Measurements from ENCODE around the gene CPT1B. TPM values are rescaled to one million over a fixed set of nuclear protein-coding genes. Genes with fewer than 3 reads are reported as not detected.
"Not testable (repeated sequence)": the region's sequence is repeated elsewhere in the genome, so short reads cannot be mapped to it uniquely, and the experiment has no call there.

CPT1B gene
- total RNA-seq, 1 experiment from 2014 or later: 5.4 TPM

DNA sequence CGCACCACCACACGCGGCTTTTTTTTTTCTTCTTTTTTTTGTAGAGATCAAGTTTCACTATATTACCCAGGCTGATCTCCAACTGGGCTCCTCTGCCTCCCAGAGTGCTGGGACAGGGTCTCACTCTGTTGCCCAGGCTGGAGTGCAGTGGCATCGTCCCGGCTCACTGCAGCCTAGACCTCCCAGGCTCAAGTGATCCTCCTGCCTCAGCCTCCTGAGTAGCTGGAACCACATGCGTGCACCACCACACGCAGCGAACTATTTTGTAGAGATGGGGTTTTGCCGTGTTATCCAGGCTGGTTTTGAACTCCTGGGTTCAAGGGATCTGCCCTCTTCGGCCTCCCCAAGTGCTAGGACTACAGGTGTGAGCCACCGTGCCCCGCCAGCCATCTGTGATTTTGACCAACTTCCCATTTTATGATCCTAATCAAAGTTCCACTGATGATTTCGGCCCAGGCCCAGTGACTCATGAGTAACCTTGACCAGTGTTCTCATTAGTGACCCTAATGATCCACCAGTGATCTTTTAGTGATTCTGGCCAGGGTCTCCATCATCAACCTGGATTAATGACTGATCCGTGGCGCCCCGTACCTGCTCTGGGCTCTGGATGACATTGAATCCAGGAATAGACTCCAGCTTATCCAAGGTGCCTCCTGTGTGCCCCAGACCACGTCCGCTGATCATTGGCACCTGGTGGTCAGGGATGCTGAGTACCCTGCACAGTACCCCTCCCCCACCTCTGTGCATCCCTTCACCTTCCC, 50.1 kb downstream of the CPT1B start:
- in situ Hi-C loops (cut with HindIII; ENCODE audit: low pct_unique_long_range_greater_than_20kb, low sequenced_read_pairs): no loop called here
- no peak for DNase-seq (ENCODE audit: low read depth, low spot score)

DNA sequence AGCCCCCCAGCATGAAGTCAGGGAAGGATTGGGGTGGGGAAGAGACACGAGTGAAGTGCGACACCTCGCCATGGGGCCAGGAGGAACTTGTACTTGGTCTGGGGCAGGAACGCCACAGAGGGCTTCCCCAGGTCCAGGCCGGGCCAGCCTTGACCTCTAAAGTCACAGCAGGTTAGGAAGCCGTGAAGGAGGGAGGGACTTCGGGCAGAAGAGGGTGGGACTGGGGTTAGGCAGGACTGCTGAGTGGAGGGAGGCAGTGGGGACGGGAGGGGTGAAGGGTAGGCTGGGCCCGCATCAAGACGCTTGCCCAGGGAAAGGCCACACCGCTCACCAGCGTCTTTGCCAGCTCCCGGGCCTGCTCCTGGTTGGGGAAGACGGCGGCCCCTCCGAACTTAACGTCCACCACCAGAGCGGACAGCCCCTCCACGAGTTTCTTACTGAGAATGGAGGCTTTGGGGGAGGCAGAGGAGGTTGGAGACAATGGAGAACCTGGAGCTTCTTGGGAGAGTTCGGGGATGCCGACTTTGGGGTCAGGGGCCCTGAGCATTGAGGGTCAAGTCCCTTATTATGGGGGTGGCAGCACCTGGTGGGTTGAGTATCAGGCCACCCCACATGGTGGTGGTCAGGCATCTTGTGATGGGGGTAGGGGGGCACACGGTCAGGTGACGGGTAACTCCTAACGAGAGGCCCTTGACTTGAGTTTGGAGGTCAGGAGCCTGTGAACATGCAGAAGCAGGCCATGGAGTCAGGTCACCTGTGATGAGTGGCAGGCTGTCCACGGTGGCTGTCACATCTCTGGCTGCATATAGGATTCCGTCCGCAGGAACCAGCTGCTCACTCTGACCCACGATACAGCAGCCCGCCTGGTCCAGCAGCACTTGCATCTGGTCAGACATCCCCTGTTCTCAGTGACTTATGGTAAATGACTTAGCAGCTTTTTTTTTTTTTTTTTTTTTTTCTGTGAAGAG, 51.1 kb downstream of the CPT1B start:
- in situ Hi-C loops (cut with HindIII; ENCODE audit: low pct_unique_long_range_greater_than_20kb, low sequenced_read_pairs): no loop called here
- peak; percentile 80 for DNase-seq (ENCODE audit: low read depth, low spot score)

DNA sequence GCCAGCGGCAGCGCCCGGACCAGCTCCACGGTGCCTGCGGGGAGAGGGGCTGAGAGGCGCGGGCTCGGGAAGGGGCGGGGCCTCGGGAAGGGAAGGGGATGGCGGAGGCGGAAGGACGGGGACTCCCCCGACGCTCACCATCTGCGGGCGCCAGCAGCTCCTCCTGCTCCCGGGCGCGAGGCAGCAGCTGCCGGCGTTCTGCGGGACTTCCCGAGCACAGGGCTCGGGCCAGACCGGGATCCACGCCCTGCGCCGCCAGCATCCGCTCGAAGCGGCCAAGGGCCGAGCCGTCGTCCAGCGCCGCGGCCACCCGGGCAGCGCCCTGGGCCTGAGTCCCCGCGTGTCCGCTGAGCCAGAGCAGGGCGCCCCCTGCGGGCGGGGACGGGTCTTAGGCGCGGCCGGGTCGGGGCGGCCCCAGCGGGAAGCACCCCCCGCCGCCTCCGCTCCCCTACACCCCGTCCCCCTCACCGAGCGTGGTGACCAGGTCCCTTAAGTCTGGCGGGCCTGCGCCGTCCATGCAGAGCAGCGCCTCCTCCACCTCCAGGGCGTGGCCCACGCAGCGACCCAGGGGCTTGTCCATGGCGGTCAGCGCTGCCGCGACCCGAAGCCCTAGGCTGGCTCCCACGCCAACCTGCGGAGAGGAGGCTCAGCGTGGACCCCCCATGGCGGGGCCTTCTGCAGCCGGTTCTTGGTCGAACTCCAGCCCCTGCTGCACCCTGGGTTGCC, 52.0 kb downstream of the CPT1B start:
- in situ Hi-C loops (cut with HindIII; ENCODE audit: low pct_unique_long_range_greater_than_20kb, low sequenced_read_pairs): no loop called here

DNA sequence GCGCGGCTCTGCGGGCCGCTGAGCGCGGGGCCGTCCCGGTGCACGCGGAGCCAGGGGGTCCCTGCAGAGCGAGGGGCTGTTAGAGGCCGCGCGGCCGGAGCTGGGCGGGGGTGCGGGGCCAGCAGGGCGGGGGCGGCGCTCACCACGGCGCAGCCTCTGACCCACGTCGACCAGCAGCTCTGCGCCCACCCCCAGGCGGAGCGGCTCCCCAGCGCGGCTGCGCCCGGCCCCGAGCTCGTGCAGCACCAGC, 52.4 kb downstream of the CPT1B start:
- DNase-seq (ENCODE audit: low read depth, low spot score): no peak
- in situ Hi-C loops (cut with HindIII; ENCODE audit: low pct_unique_long_range_greater_than_20kb, low sequenced_read_pairs): no loop called here

More for the DNA sequence above, 52.0 kb downstream of the CPT1B start:
- DNase-seq (ENCODE audit: low read depth, low spot score): peak; percentile 76

DNA sequence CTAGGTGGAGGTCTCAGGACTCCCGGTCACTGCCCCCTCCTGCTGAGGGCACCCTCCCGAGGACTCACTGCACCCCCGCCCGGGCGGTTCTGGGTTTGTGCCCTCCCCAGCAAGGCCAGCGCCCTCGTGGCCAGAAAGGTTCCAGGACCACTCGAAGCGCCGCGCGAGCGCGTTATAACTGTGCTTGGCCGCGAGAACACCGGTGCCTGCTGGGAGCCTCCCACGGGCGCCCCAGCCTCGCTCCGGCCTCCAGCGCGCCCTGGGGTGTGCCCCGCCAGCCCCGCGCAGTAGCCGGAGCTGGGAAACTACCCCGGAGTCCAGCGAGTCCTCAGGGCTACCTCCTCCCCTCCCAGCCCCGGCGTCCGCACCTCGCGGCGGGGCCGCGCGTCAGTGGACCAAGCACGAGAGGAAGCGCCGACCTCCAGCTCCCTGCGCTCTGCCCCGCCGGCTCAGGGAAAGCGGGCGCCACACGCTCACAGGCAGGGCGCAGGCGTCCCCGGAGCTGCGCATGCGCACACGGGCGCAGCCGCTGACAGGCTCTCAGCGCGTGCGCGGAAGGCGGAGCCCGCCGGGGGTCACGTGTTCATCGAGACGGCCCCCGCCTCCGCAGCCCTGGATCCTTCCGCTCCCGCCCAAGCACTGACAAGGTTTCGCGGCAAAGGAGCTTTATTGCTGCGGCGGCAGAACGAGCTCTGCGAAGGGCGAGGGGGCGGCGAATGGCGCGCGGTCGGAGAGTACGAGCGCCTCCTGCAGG, 52.9 kb downstream of the CPT1B start, which contains the start of gene SCO2:
TSS of gene SCO2 (minus strand) at position 495 of the 754 bp plus-strand sequence. CDS start 1,187 bp downstream, outside the sequence.
- in situ Hi-C loops (cut with HindIII; ENCODE audit: low pct_unique_long_range_greater_than_20kb, low sequenced_read_pairs): no loop called here
- peak; percentile 96 for DNase-seq (ENCODE audit: low read depth, low spot score)

DNA sequence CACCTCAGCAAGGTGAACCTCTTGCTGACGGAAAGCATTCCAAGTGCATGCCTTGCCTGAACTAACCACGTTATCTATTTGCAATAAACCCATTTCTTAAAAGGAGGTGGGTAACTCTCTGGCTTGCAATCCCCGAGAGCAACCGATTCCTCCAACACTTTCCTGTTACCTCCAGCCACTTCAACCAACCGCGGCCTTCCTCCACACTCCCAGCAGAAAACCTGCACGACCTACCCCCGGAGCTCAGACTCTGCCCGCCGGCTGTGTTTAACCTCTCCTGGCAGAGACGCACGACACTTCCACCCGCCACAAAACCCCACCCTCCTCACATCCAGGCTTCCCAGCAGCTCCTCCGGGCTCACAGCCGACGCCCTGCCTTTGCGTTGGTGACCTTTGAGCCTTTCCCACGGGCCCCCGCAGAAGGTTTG, 53.5 kb downstream of the CPT1B start:
- in situ Hi-C loops (cut with HindIII; ENCODE audit: low pct_unique_long_range_greater_than_20kb, low sequenced_read_pairs): no loop called here
- DNase-seq (ENCODE audit: low read depth, low spot score): no peak

DNA sequence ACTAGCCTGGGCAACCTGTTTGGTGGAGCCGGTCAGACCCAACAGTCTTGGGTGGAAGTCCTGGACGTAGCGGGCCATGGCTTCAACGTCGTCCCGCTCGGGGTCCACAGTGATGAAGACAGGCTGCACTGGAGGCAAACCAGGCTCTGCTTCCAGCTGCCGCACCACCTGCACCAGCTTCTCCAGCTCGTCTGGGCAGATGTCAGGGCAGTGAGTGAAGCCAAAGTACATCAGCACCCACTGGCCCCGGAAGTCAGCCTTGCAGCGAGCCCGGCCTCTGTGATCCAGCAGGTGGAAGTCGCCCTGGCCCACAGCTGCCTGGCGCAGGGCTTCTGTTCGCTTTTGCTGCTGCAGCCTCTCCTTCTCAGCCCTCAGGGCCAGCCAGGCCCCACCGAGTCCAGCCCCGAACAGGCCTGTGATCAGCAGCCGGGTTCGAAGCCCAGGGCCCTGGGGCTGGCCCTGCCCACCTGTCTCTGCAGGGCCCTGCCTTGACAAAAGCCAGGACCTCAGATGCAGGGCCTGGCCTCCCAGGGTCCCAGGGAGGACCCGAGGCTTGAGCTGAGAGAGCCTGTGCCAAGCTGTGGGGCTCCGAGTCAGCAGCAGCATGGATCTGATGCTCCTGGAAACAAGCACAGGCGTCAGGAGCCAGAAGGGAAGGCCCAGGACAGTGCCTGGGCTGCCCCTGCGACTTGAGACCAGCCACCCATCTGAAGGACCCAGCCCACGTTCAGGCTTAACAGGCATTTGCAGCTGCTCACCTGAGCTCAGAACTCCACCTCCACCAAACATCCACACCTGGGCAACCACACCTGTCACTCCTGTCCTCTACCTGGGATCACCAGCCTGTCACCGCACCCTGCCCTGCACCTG, 54.2 kb downstream of the CPT1B start:
- in situ Hi-C loops (cut with HindIII; ENCODE audit: low pct_unique_long_range_greater_than_20kb, low sequenced_read_pairs): no loop called here
- DNase-seq (ENCODE audit: low read depth, low spot score): no peak

DNA sequence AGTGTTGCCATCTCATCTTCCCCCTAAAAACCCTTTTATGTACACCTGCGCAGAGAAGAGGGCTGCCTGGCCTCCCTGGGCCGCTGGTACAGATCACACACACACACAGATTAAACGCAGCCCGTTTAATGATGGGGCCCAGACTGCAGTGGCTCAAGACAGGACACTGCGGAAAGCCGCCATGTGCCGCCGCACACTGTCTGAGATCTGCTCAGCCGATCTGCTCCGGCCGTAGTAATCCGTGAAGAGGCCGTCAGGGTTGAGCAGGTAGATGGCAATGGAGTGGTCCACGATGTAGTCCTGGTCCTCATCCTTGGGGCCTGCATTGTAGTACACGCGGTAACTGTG, 54.8 kb downstream of the CPT1B start:
- no peak for DNase-seq (ENCODE audit: low read depth, low spot score)
- in situ Hi-C loops (cut with HindIII; ENCODE audit: low pct_unique_long_range_greater_than_20kb, low sequenced_read_pairs): no loop called here

DNA sequence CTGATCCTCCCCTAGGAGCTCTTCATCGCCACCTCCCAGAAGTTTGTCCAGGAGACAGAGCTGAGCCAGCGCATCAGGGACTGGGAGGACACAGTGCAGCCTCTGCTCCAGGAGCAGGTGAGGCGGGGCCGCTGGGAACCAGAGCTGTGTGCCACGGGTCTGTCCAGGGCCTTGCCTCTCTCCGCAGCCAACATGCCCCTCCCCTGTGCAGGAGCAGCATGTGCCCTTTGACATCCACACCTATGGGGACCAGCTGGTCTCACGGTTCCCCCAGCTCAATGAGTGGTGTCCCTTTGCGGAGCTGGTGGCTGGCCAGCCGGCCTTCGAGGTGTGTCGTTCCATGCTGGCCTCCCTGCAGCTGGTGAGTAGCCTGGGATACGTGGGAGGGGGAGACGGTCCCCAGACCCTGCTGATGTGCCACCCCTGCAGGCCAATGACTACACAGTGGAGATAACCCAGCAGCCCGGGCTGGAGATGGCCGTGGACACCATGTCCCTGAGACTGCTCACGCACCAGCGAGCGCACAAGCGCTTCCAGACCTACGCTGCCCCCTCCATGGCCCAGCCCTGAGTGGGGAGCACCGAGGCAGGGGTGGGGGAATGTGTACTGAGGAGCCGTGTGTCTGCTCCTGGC, 55.3 kb downstream of the CPT1B start:
- in situ Hi-C loops (cut with HindIII; ENCODE audit: low pct_unique_long_range_greater_than_20kb, low sequenced_read_pairs): no loop called here
- DNase-seq (ENCODE audit: low read depth, low spot score): no peak

DNA sequence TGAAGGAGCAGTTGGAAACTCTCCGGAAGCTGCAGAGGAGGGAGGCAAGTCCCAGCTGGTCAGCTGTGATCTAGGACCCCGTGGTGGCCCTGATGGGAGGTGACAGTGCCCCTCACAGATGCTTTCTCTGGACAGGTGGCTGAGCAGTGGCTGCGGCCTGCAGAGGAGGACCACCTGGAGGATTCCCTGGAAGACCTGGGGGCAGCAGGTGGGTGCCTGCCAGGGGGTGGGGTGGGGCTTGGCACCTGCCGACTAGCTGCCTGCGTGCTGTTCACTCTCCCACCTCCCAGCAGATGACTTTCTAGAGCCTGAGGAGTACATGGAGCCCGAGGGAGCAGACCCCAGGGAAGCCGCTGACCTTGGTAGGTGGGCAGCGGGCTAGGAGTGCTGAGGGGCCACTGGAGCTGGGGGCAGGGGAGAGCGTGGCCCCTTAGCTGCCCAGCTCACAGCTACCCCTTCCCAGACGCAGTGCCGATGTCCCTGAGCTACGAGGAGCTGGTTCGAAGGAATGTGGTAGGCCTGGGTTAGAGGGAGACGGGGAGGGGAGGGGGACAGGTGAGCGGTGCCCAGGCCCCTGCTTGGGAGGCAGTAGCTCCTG, 55.9 kb downstream of the CPT1B start:
- in situ Hi-C loops (cut with HindIII; ENCODE audit: low pct_unique_long_range_greater_than_20kb, low sequenced_read_pairs): no loop called here
- DNase-seq (ENCODE audit: low read depth, low spot score): no peak

DNA sequence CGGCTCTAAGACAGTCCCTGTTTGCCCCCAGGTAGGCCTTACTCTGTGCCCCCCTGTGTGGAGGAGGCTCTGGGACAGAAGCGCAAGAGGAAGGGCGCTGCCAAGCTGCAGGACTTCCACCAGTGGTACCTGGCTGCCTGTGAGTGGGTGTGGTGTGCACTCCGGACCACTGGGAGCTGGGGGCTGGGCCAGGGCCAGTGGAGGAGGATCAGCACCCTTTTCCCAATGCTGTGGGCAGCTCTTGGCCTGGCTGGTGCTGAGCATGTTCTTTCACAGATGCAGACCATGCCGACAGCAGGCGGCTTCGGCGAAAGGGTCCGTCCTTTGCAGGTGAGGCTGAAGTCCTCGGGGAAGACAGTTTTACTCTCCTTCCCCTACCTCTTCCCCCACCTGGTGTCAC, 56.5 kb downstream of the CPT1B start:
- no peak for DNase-seq (ENCODE audit: low read depth, low spot score)
- in situ Hi-C loops (cut with HindIII; ENCODE audit: low pct_unique_long_range_greater_than_20kb, low sequenced_read_pairs): no loop called here

DNA sequence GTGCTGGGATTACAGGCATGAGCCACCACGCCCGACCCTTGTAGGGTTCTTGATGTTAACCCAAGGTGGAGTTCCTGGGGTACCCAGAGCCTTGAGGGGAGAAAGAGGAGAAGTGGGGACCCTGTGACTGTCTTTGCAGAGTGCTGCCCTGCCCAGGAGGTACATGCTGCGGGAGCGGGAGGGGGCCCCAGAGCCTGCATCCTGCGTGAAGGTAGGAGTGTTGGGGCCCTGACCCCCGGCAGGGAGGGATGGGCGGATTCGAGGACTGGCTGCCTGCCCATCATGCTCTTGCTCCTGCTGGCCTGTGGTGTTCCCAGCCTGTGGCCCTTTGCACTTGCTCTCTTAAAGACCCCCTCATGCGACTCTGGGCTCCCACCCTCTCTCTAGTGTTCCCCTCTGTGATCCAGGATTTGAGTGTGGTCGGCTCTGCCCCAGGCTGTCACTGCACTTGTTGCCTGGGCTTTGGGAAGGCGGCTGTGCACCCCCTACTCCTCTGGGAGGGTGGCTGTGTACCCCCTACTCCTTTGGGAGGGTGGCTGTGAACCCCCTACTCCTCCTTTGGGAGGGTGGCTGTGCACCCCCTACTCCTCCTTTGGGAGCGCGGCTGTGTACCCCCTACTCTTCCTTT, 57.3 kb downstream of the CPT1B start:
- DNase-seq (ENCODE audit: low read depth, low spot score): no peak
- in situ Hi-C loops (cut with HindIII; ENCODE audit: low pct_unique_long_range_greater_than_20kb, low sequenced_read_pairs): no loop called here

DNA sequence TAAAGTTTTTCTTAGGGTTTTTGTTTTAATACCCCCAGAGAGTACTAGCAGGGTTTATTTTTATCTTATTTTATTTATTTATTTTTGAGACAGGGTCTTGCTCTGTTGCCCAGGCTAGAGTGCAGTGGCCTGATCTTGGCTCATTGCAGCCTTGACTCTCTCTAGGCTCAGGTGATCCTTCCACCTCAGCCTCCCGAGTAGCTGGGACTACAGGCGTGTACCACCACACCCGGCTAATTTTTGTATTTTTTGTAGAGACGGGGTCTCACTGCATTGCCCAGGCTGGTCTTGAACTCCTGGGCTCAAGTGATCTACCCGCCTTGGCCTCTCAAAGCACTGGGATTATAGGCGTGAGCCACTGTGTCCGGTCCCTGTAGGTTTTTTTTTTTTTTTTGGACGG, 58.0 kb downstream of the CPT1B start:
- in situ Hi-C loops (cut with HindIII; ENCODE audit: low pct_unique_long_range_greater_than_20kb, low sequenced_read_pairs); DNase-seq (ENCODE audit: low read depth, low spot score): not testable (repeated sequence)

DNA sequence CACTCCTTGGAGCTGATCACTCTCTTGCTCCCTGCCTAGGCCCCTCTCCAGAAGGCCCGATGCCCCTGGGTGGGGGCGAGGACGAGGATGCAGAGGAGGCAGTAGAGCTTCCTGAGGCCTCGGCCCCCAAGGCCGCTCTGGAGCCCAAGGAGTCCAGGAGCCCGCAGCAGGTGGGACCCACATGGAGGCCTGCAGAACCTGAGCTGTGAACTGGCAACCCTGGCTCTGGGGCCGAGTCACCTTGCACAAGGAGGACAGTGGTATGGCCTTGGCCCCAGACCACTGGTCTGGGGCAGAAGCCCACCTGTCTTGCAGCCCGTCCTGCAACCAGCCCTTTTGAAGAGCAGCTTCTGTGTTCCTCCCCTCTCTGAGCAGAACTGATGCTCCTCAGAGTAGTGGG, 59.1 kb downstream of the CPT1B start:
- in situ Hi-C loops (cut with HindIII; ENCODE audit: low pct_unique_long_range_greater_than_20kb, low sequenced_read_pairs): no loop called here
- no peak for DNase-seq (ENCODE audit: low read depth, low spot score)

All from SK-MEL-5 (cell line).